PC-3 (cell line): Measurements from ENCODE around the gene LPCAT1. TPM values are rescaled to one million over a fixed set of nuclear protein-coding genes. Genes with fewer than 3 reads are reported as not detected.

Experiments used
- ATAC-seq: fragments of 200-7000 bp; cut with Tn5 transposase; 2 replicates; pipeline ENCODE4 v1.9.1; 2020; ENCODE audit warnings: mild to moderate bottlenecking, moderate library complexity
- BruUV-seq: library from RNA; stranded (reverse); fragments of 400-500 nt; replicated peaks from 2 replicates; lab custom pipeline; 2021; lab: Mats Ljungman, UMichigan
- CTCF ChIA-PET: fragments of 300-600 bp; sonication (Branson Sonifier 250); formaldehyde crosslinking; loops from one replicate; lab custom pipeline; 2022; ENCODE audit warnings: antibody characterized with exemption; lab: Charles Lee
- POLR2A ChIA-PET: fragments of 300-600 bp; sonication (Branson Sonifier 250); formaldehyde crosslinking; loops from one replicate; lab custom pipeline; 2022; ENCODE audit warnings: antibody characterized with exemption; ENCODE audit not compliant: unreplicated experiment; lab: Charles Lee
- DNase-seq: peaks from one replicate; pipeline ENCODE4 v3.0.0-alpha.2; 2015
- H2AFZ ChIP-seq: fragments of 300-600 bp; sonication (generic); 2 replicates; pipeline ENCODE4 v1.6.0; 2016; ENCODE audit warnings: antibody characterized with exemption, low read length
- H3F3A ChIP-seq: fragments of 300-600 bp; sonication (generic); one replicate; pipeline ENCODE4 v1.6.0; 2017; ENCODE audit warnings: antibody characterized with exemption, low read length, control low read depth, mild to moderate bottlenecking; ENCODE audit not compliant: unreplicated experiment
- H3K27ac ChIP-seq: fragments of 300-600 bp; sonication (generic); 2 replicates; pipeline ENCODE4 v1.5.1; 2016; ENCODE audit warnings: mild to moderate bottlenecking, low read length
- H3K27me3 ChIP-seq: fragments of 300-600 bp; sonication (generic); 2 replicates; pipeline ENCODE4 v1.6.1; 2016; ENCODE audit warnings: low read length, mixed read lengths
- H3K36me3 ChIP-seq: fragments of 300-600 bp; sonication (generic); 2 replicates; pipeline ENCODE4 v1.6.1; 2016; ENCODE audit warnings: low read depth, mixed run types, low read length, mixed read lengths
- H3K4me1 ChIP-seq: fragments of 300-600 bp; sonication (generic); 2 replicates; pipeline ENCODE4 v1.5.1; 2016; ENCODE audit warnings: low read length; ENCODE audit not compliant: insufficient read depth
- H3K4me2 ChIP-seq: fragments of 300-600 bp; sonication (generic); 2 replicates; pipeline ENCODE4 v1.6.0; 2016; ENCODE audit warnings: low read length
- H3K4me3 ChIP-seq: fragments of 300-600 bp; sonication (generic); 2 replicates; pipeline ENCODE4 v1.5.1; 2016; ENCODE audit warnings: mild to moderate bottlenecking, low read length, mixed read lengths
- H3K79me2 ChIP-seq: fragments of 300-600 bp; sonication (generic); 2 replicates; pipeline ENCODE4 v1.6.1; 2017; ENCODE audit warnings: low read length, mixed read lengths
- H3K9ac ChIP-seq: fragments of 300-600 bp; sonication (generic); 2 replicates; pipeline ENCODE4 v1.6.0; 2016; ENCODE audit warnings: mild to moderate bottlenecking, low read length
- H3K9me2 ChIP-seq: fragments of 300-600 bp; sonication (generic); replicated peaks from 2 replicates; pipeline ENCODE4 v1.6.1; 2016; ENCODE audit warnings: mixed run types, low read length, mixed read lengths
- H3K9me3 ChIP-seq: fragments of 300-600 bp; sonication (generic); 2 replicates; pipeline ENCODE4 v1.6.1; 2016; ENCODE audit warnings: low read length, mixed read lengths
- H4K20me1 ChIP-seq: fragments of 300-600 bp; sonication (generic); 2 replicates; pipeline ENCODE4 v1.6.1; 2016; ENCODE audit warnings: low read length, mixed read lengths
- CTCF ChIP-seq: fragments of 300-600 bp; sonication (generic); conservative IDR thresholded peaks from 2 replicates; pipeline ENCODE4 v1.5.1; 2017; ENCODE audit warnings: antibody characterized with exemption, low read depth, mild to moderate bottlenecking, low read length
- EZH2 ChIP-seq: fragments of 300-600 bp; sonication (generic); IDR thresholded peaks from one replicate; pipeline ENCODE4 v1.6.1; 2017; ENCODE audit warnings: antibody characterized with exemption, mild to moderate bottlenecking, low read length; ENCODE audit not compliant: unreplicated experiment
- EZH2phosphoT487 ChIP-seq: fragments of 300-600 bp; sonication (generic); IDR thresholded peaks from 2 replicates; pipeline ENCODE4 v1.6.1; 2018; ENCODE audit warnings: mild to moderate bottlenecking, antibody characterized with exemption, low read length, borderline replicate concordance
- intact Hi-C: fragments of 100-400 bp; cut with micrococcal nuclease; formaldehyde crosslinking; loops from 2 replicates; pipeline ENCODE4 v1.9.0; 2023
- total RNA-seq: library from RNA; depleted of rRNA; stranded (reverse); fragments of >200 nt; gene quantifications from 2 replicates; pipeline ENCODE4 v1.2.3, GENCODE V29; 2014

LPCAT1 gene
- total RNA-seq, 1 experiment from 2014 or later = 121 TPM

DNA sequence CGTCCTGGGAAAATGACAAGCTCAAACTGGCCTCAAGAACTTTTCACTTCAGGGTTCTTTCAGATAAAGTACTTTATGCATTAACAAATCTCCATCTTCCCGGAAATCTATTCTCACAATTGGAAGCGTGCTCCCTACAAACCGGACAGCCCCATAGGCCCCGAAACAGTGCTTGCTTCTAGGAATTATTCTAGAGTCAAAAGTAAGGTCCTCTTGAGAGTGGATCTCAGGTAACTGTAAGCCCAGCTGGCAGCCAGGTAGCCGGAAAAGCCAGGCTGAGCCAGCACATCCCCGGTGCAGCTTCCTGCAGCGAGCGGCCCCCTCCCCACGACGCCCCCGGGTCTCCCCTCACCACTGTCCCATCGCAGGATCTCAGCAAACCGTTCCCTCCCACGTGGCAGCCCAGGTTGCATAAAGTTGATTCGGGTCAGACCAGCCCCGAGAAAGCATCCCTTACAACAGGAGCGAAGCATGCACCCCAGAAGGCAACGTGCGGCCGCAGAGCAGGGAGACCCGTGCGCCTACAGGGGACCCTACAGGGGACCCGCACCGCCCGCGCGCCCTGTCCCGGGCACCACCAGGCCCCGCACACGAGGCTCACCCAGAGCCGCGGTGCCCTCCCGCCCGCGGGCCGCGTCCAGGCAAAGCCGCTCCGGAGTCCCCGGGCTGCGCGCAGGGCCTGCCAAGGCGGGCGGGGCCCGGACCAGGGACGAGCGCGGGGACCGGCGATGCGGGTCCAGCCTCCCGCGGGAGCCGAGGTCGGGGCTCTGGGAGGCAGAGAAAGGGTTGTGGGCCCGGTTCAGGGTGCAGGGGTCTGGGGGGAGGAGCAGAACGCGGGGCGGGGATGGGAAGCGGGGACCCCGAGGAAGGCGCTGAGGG, 920 bp downstream of the LPCAT1 start:
- TF ChIP-seq CTCF = no peak
- TF ChIP-seq EZH2 = no peak
- no peak for TF ChIP-seq EZH2phosphoT487
- peaks cover 34% of the 10 kb centered on the region for H3K36me3 ChIP-seq
- no peaks in the 10 kb centered on the region for H3K27me3 ChIP-seq
- peak overlapping the region; percentile 3; the same call in 1 of the 2 replicates for H2AFZ ChIP-seq
- H3F3A ChIP-seq = peaks cover 4% of the 10 kb centered on the region
- DNase-seq (no peak), ATAC-seq (peak; percentile 23)
- peak overlapping the region; percentile 95 for H3K9ac ChIP-seq
- CTCF ChIA-PET = interaction anchor here (1.1 kb wide), 1 partner anchor 11 kb away, joined by 3 read pairs; no protein-coding TSS in a partner anchor
- peak overlapping the region; percentile 95 for H3K4me2 ChIP-seq
- peak overlapping the region; percentile 86 for H3K27ac ChIP-seq
- intact Hi-C loops = loop anchor here (5.0 kb wide), 1 partner anchor 34 kb away; no protein-coding TSS in a partner anchor
- TSS peak; percentile 52 for BruUV-seq
- H3K79me2 ChIP-seq = peaks cover 55% of the 10 kb centered on the region
- H4K20me1 ChIP-seq = peaks cover 11% of the 10 kb centered on the region
- peaks cover 36% of the 10 kb centered on the region for H3K4me1 ChIP-seq
- POLR2A ChIA-PET = no interaction called here
- peak overlapping the region; percentile 90 for H3K4me3 ChIP-seq
- no peaks in the 10 kb centered on the region for H3K9me2 ChIP-seq
- H3K9me3 ChIP-seq = no peaks in the 10 kb centered on the region

DNA sequence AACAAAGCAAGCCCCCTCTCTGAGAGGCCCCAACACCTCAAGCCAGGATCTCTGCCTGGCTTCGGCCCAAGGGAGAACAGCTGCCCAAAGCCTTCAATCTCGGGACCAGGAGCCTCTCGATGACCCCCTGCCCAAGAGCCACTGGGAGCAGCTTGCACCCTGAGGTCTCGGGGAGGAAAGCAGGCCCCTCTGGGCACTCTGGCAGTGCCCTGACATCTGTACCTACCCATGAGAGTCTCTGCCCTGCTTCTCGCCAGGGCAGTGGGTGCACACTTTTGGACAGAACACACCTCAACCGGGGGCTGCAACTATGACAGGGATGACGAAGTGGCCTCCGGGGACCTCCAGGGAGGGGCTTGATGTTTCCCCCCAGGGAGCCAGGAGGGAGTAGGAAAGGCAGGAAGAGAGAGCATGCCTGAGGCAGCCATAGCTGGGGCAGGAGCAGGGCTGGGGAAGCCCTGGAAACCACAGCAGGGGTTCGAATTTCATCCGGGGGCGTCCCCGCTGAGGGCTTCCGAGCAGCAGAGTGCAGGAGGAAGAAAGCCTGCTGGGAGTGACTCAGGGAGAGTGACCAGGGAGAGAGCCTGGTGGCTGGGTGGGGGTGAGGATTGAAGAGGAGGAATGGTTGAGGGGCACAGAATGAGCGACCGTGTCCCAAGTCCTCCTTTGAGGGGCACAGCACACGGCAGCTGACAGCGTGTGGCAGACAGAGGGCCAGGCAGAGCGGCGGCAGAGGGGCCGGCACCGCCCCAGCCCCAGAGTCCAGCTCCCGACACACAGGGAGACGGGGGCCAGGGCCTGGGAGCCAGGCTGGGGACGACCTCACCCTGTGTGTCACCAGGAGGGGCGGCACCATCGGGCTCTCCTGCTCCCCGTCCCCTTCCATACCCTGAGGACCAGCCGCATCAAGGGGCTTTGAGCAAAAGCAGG, 1.8 kb downstream of the LPCAT1 start:
- no peaks in the 10 kb centered on the region for H3K27me3 ChIP-seq
- peaks cover 63% of the 10 kb centered on the region for H3K79me2 ChIP-seq
- peak overlapping the region; percentile 90 for H3K4me3 ChIP-seq
- peak overlapping the region; percentile 95 for H3K9ac ChIP-seq
- no peaks in the 10 kb centered on the region for H3K9me2 ChIP-seq
- intact Hi-C loops = loop anchor here (5.0 kb wide), 1 partner anchor 35 kb away; no protein-coding TSS in a partner anchor
- CTCF ChIA-PET = interaction anchor here (0.6 to 1.1 kb wide), 2 partner anchors 10 to 535 kb away, joined by 3 read pairs; no protein-coding TSS in a partner anchor
- peaks cover 11% of the 10 kb centered on the region for H4K20me1 ChIP-seq
- DNase-seq (peak; percentile 80), ATAC-seq (peak; percentile 53)
- H3K27ac ChIP-seq = peak overlapping the region; percentile 86
- peak overlapping the region; percentile 3; the same call in 1 of the 2 replicates for H2AFZ ChIP-seq
- H3K4me1 ChIP-seq = peaks cover 45% of the 10 kb centered on the region
- no peaks in the 10 kb centered on the region for H3K9me3 ChIP-seq
- POLR2A ChIA-PET = no interaction called here
- peaks cover 13% of the 10 kb centered on the region for H3F3A ChIP-seq
- TF ChIP-seq EZH2 (no peak), EZH2phosphoT487 (no peak), CTCF (no peak)
- H3K4me2 ChIP-seq = peak overlapping the region; percentile 95
- BruUV-seq = no TSS peak
- H3K36me3 ChIP-seq = peaks cover 37% of the 10 kb centered on the region
